CD4-positive, alpha-beta T cell (primary cell): ENCODE results near the gene SLC39A5. TPM values are rescaled to one million over a fixed set of nuclear protein-coding genes. Genes with fewer than 3 reads are reported as not detected.

Source experiments
- ATAC-seq: fragments of 200-7000 bp; cut with Tn5 transposase; one replicate; pipeline ENCODE4 v1.10.0; 2022; ENCODE audit warnings: mild to moderate bottlenecking; ENCODE audit not compliant: poor library complexity
- CTCF ChIA-PET: fragments of 350-600 bp; sonication (Branson Sonifier 250); formaldehyde crosslinking; loops from one replicate; lab custom pipeline; 2021; ENCODE audit warnings: antibody characterized with exemption, inconsistent platforms; lab: Charles Lee
- POLR2A ChIA-PET: fragments of 350-600 bp; sonication (Branson Sonifier 250); formaldehyde crosslinking; loops from one replicate; lab custom pipeline; 2021; ENCODE audit warnings: antibody characterized with exemption, inconsistent platforms; lab: Charles Lee
- DNase-seq, 14 experiments: peaks; one replicate each; pipeline ENCODE4 v3.0.0-alpha.2; 2013 to 2020; ENCODE audit warnings: mixed read lengths in 2 of 14
- H3K27ac ChIP-seq, 2 donors: one replicate each; pipeline versions ENCODE4 v1.5.1 to v1.7.0; 2013; ENCODE audit warnings: low read length in 2 of 2, low read depth in 1 of 2, mild to moderate bottlenecking in 1 of 2
- H3K27me3 ChIP-seq, 2 experiments: 1 replicate in 1 of 2; 2 replicates in 1 of 2; pipeline versions ENCODE4 v1.6.1 to v1.7.0; 2013; ENCODE audit warnings: low read length in 2 of 2, control low read depth in 1 of 2, mild to moderate bottlenecking in 1 of 2, moderate library complexity in 1 of 2; ENCODE audit not compliant: insufficient read depth in 2 of 2, control insufficient read depth in 1 of 2
- H3K36me3 ChIP-seq: one replicate; pipeline ENCODE4 v1.6.1; 2013; ENCODE audit warnings: low read length, control low read depth; ENCODE audit not compliant: insufficient read depth
- H3K4me1 ChIP-seq: one replicate; pipeline ENCODE4 v1.6.1; 2013; ENCODE audit warnings: low read length, control low read depth; ENCODE audit not compliant: insufficient read depth
- H3K4me3 ChIP-seq: one replicate; pipeline ENCODE4 v1.5.1; 2013; ENCODE audit warnings: mild to moderate bottlenecking, low read length, moderate library complexity
- H3K9me3 ChIP-seq, 2 experiments: 1 replicate in 1 of 2; 2 replicates in 1 of 2; pipeline versions ENCODE4 v1.6.1 to v1.7.0; 2013; ENCODE audit warnings: low read length in 2 of 2, mild to moderate bottlenecking in 2 of 2, control low read depth in 1 of 2, moderate library complexity in 1 of 2; ENCODE audit not compliant: control insufficient read depth in 1 of 2, insufficient read depth in 1 of 2
- H3K27ac Mint-ChIP-seq: one replicate; pipeline ENCODE4 v1.8.0; 2020; ENCODE audit warnings: mixed read lengths
- H3K27me3 Mint-ChIP-seq: one replicate; pipeline ENCODE4 v1.8.0; 2021; ENCODE audit warnings: mixed read lengths
- H3K36me3 Mint-ChIP-seq: one replicate; pipeline ENCODE4 v1.8.0; 2021; ENCODE audit warnings: low read depth, mixed read lengths
- H3K4me1 Mint-ChIP-seq: one replicate; pipeline ENCODE4 v1.8.0; 2021; ENCODE audit warnings: low read depth, mixed read lengths
- H3K4me3 Mint-ChIP-seq: one replicate; pipeline ENCODE4 v1.8.0; 2020; ENCODE audit warnings: mild to moderate bottlenecking, mixed read lengths
- H3K9me3 Mint-ChIP-seq: one replicate; pipeline ENCODE4 v1.8.0; 2020; ENCODE audit warnings: mixed read lengths
- CTCF ChIP-seq: fragments of 200-600 bp; IDR thresholded peaks from one replicate; pipeline ENCODE4 v1.8.0; 2022; ENCODE audit warnings: antibody characterized with exemption, mild to moderate bottlenecking
- intact Hi-C, 2 experiments: fragments of 100-400 bp; cut with DNase I in 1 of 2; cut with micrococcal nuclease in 1 of 2; formaldehyde crosslinking; loops; one replicate each; pipeline versions ENCODE4 v1.15.1 to v1.9.0; 2023 to 2025; cut with DNase I, micrococcal nuclease
- total RNA-seq, 174 experiments: library from RNA in 2 of 174; stranded (reverse) in 2 of 174; gene quantifications; one replicate each; pipeline ENCODE4 v1.2.3 and lab custom pipeline; 2021 to 2026

The SLC39A5 gene
- total RNA-seq, 2 experiments from 2014 or later = 0.33 TPM; not detected in 1

- H3K4me3 Mint-ChIP-seq = no peak overlapping the region
- DNase-seq (no peak), ATAC-seq (no peak)
- ChIA-PET CTCF (no interaction called here), POLR2A (interaction anchor here (1.6 kb wide), 1 partner anchor 23 kb away, joined by 5 read pairs; the partner anchor contains the start of gene RNF41)
- Histone ChIP-seq H3K36me3 (no peaks in the 10 kb centered on the region), H3K27ac (no peak overlapping the region), H3K4me1 (no peaks in the 10 kb centered on the region), H3K27me3 (no peaks in the 10 kb centered on the region), H3K9me3 (no peaks in the 10 kb centered on the region), H3K4me3 (no peak overlapping the region)
- no peak overlapping the region for H3K27ac Mint-ChIP-seq
- no peaks in the 10 kb centered on the region for H3K36me3 Mint-ChIP-seq
- peaks cover 10% of the 10 kb centered on the region for H3K4me1 Mint-ChIP-seq
- intact Hi-C loops = no loop called here
- no peaks in the 10 kb centered on the region for H3K27me3 Mint-ChIP-seq
- H3K9me3 Mint-ChIP-seq = no peaks in the 10 kb centered on the region
- TF ChIP-seq CTCF = no peak
These were observed 31.0 kb upstream of the SLC39A5 start for GRCh38 chr12:56198836-56199235.

DNA sequence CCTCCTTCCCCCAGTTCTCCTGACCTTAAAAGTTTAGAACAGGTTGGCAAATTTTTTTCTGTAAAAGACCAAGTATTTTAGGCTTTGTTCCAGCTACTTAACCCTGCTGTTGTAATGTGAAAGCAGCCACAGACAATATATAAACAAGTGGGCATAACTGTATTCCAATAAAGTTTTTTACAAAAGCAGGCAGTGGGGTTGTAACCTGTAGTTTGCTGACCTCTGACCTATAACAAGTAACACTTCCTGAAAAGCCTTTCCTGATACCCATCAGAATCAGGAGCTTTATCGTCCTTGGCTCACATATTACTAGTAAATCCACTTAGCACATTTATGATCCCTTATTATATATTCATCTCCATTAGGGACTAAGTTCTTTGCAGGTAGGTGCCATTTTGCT is 27.5 kb upstream of the SLC39A5 start:
- Histone ChIP-seq H3K9me3 (no peaks in the 10 kb centered on the region), H3K4me1 (no peaks in the 10 kb centered on the region), H3K27ac (no peak overlapping the region), H3K27me3 (no peaks in the 10 kb centered on the region), H3K4me3 (no peak overlapping the region), H3K36me3 (peaks cover 30% of the 10 kb centered on the region)
- Mint-ChIP-seq H3K36me3 (peaks cover 32% of the 10 kb centered on the region), H3K4me1 (peaks cover 10% of the 10 kb centered on the region), H3K27ac (peak overlapping the region; percentile 11), H3K4me3 (no peak overlapping the region), H3K9me3 (no peaks in the 10 kb centered on the region), H3K27me3 (no peaks in the 10 kb centered on the region)
- ATAC-seq (no peak), DNase-seq (no peak)
- CTCF ChIA-PET = interaction anchor here (1.2 kb wide), 1 partner anchor 13 kb away, joined by 5 read pairs; the partner anchor contains the start of gene SMARCC2
- POLR2A ChIA-PET = interaction anchor here (0.6 to 1.5 kb wide), 3 partner anchors 19 to 84 kb away, joined by 3 to 5 read pairs (median 5); partner anchors contain the start of genes RNF41 and ZC3H10
- intact Hi-C loops = no loop called here
- no peak for TF ChIP-seq CTCF

DNA sequence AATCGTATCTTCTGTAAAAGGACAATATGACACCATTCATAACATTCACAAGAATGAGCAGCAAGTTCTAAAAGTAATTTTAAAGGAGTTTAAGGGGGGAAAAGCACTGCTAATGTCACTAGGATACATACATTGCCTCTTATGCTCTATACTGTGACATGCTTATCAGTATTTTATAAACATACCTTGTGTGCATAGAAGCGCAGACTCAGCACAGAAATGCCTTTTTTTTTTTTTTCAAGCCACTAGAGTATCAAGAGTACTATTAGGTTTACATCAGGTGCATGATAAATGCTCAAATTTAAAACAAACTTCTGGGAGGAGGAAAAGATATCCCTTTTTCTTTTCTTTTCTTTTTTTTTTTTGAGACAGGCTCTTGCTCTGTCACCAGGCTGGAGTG is 27.0 kb upstream of the SLC39A5 start:
- Mint-ChIP-seq H3K27me3 (no peaks in the 10 kb centered on the region), H3K36me3 (peaks cover 37% of the 10 kb centered on the region), H3K4me1 (peaks cover 10% of the 10 kb centered on the region), H3K27ac (peak overlapping the region; percentile 11), H3K4me3 (no peak overlapping the region), H3K9me3 (no peaks in the 10 kb centered on the region)
- no peak for TF ChIP-seq CTCF
- Histone ChIP-seq H3K9me3 (no peaks in the 10 kb centered on the region), H3K27ac (no peak overlapping the region), H3K4me3 (no peak overlapping the region), H3K36me3 (peaks cover 34% of the 10 kb centered on the region), H3K27me3 (no peaks in the 10 kb centered on the region), H3K4me1 (no peaks in the 10 kb centered on the region)
- ChIA-PET CTCF (interaction anchor here (1.2 kb wide), 1 partner anchor 13 kb away, joined by 5 read pairs; the partner anchor contains the start of gene SMARCC2), POLR2A (interaction anchor here (1.3 kb wide), 1 partner anchor 85 kb away, joined by 3 read pairs; the partner anchor contains the start of gene ZC3H10)
- DNase-seq = no peak
- ATAC-seq = no peak
- intact Hi-C loops = no loop called here
